ENCODE measurements around the gene HADHA. TPM values are rescaled to one million over a fixed set of nuclear protein-coding genes. Genes with fewer than 3 reads are reported as not detected.

Gene HADHA
- total RNA-seq, 1 experiment from 2014 or later: 101 TPM

GRCh38 chr2:26203906-26204305 lies 40.5 kb downstream of the HADHA start:
- H3K27ac ChIP-seq (ENCODE audit: low read depth, low read length): no peak overlapping the region
- no peak overlapping the region for H3K9ac ChIP-seq (ENCODE audit: low read length)
- H3K79me2 ChIP-seq (ENCODE audit: insufficient read depth, low read length): no peaks in the 10 kb centered on the region
- no peak overlapping the region for H2AFZ ChIP-seq (ENCODE audit: low read depth, low read length, poor library complexity, severe bottlenecking)
- H3K4me2 ChIP-seq (ENCODE audit: low read length): no peak overlapping the region
- ATAC-seq: no peak
- POLR2A ChIA-PET: no interaction called here
- intact Hi-C loops (cut with micrococcal nuclease): no loop called here
- H3K4me1 ChIP-seq (ENCODE audit: control insufficient read depth in 1 of 2, insufficient read depth in 2 of 2, low read length in 2 of 2): no peaks in the 10 kb centered on the region
- no TSS peak for BruUV-seq (replicated peaks)
- TF ChIP-seq CBX3 (IDR thresholded peaks at IDR 0.05; ENCODE audit: low read depth) (no peak), EZH2 (IDR thresholded peaks at IDR 0.05) (no peak), YY1 (IDR thresholded peaks at IDR 0.05; ENCODE audit: extremely low read depth, insufficient replicate concordance, low read depth, low read length) (no peak), POLR2A (IDR thresholded peaks at IDR 0.05; ENCODE audit: borderline replicate concordance, extremely low read depth, insufficient read depth, insufficient read length) (no peak), ZNF274 (IDR thresholded peaks at IDR 0.05; ENCODE audit: low read depth, low read length) (no peak), FOSL1 (IDR thresholded peaks at IDR 0.05; ENCODE audit: low read depth) (no peak), TCF7L2 (IDR thresholded peaks at IDR 0.05; ENCODE audit: borderline replicate concordance, extremely low read depth, insufficient read depth, insufficient read length) (no peak), CTCF (IDR thresholded peaks at IDR 0.05 in 2 of 3, conservative IDR thresholded peaks at IDR 0.05 in 1 of 3; ENCODE audit: borderline replicate concordance in 1 of 3, insufficient read depth in 1 of 3, low read depth in 2 of 3, low read length in 2 of 3) (no peak), SP1 (IDR thresholded peaks at IDR 0.05; ENCODE audit: low read depth) (no peak)
- no peak for DNase-seq (ENCODE audit: low read depth, low spot score)
- H3K9me3 ChIP-seq (ENCODE audit: control insufficient read depth in 1 of 2, insufficient read depth in 1 of 2, low read depth in 1 of 2, low read length in 2 of 2): no peaks in the 10 kb centered on the region
- H3K4me3 ChIP-seq (replicated peaks in 1 of 2; ENCODE audit: low read depth in 1 of 2, low read length in 2 of 2): no peak overlapping the region
- no peaks in the 10 kb centered on the region for H3K9me2 ChIP-seq (ENCODE audit: insufficient read depth)
- RAD21 ChIA-PET (ENCODE audit: low non-redundant PET in 1 of 2, low total read pairs in 2 of 2, uncharacterized antibody in 2 of 2, unreplicated experiment in 2 of 2): no interaction called here
- H3K36me3 ChIP-seq (ENCODE audit: control insufficient read depth in 1 of 2, insufficient read depth in 2 of 2, low read length in 2 of 2): peaks cover 9 to 29% of the 10 kb centered on the region in 2 experiments; a peak in 3 of 4 replicates
- H4K20me1 ChIP-seq (ENCODE audit: insufficient read depth): no peaks in the 10 kb centered on the region
- CTCF ChIA-PET: no interaction called here
- no peaks in the 10 kb centered on the region for H3K27me3 ChIP-seq (ENCODE audit: insufficient read depth, low read length)

All from HCT116 (cell line).